Measurements from ENCODE around the gene GPR162. TPM values are rescaled to one million over a fixed set of nuclear protein-coding genes. Genes with fewer than 3 reads are reported as not detected.

Gene GPR162
- total and polyA plus RNA-seq, 12 donors = 1.1 to 42.6 (median 5.1) TPM

- peak overlapping the region; percentile 39 to 98 (median 97) for H3K27ac ChIP-seq
- H3K4me3 ChIP-seq = peak overlapping the region in 3 of 4 donors; percentile 31 to 93 (median 74)
- H3K9me3 ChIP-seq (replicated peaks in 1 of 3) = no peaks in the 10 kb centered on the region
- peaks cover 0 to 71% of the 10 kb centered on the region in 2 donors for H3K36me3 ChIP-seq (replicated peaks in 1 of 2)
- intact Hi-C loops (cut with DNase I) = no loop called here
- 1 to 5% (median 2%) methylated on average over 13 to 33 of the region's 33 CpGs for WGBS, 4 donors
- peaks cover 28 to 43% of the 10 kb centered on the region in 2 donors for H3K4me1 ChIP-seq (replicated peaks in 1 of 2)
- TF ChIP-seq POLR2A (IDR thresholded peaks at IDR 0.05) (no peak), CTCF (IDR thresholded peaks at IDR 0.05) (no peak)
- DNase-seq = peak; percentile 58 to 74 (median 72)
- no peaks in the 10 kb centered on the region for H3K27me3 ChIP-seq
Measured at GRCh38 chr12:6866920-6867412, 45.3 kb downstream of the GPR162 start.

GRCh38 chr12:6867413-6868210 lies 46.0 kb downstream of the GPR162 start, which contains the start of gene TPI1:
TPI1 (plus strand) TSS chr12:6867531; CDS start chr12:6867567, 36 bp downstream.
- 0 to 1% (median 0%) methylated on average over 19 to 86 of the region's 86 CpGs for WGBS, 4 donors
- H3K4me3 ChIP-seq = peak within 1 kb of the TSS; percentile 57 to 93 (median 73)
- peaks cover 31 to 50% of the 10 kb centered on the region in 2 donors for H3K4me1 ChIP-seq (replicated peaks in 1 of 2)
- peak within 1 kb of the TSS; percentile 97 to 98 (median 97) for H3K27ac ChIP-seq
- no peaks in the 10 kb centered on the region for H3K9me3 ChIP-seq (replicated peaks in 1 of 3)
- intact Hi-C loops (cut with DNase I) = no loop called here
- H3K36me3 ChIP-seq (replicated peaks in 1 of 2) = peaks cover 0 to 64% of the 10 kb centered on the region in 2 donors
- TF ChIP-seq POLR2A (IDR thresholded peaks at IDR 0.05) = peak; percentile 97 to 98
- TF ChIP-seq CTCF (IDR thresholded peaks at IDR 0.05) = peak in 1 of 6 experiments; percentile 1
- peak; percentile 82 to 92 (median 89) for DNase-seq
- H3K27me3 ChIP-seq = no peaks in the 10 kb centered on the region

GRCh38 chr12:6868211-6869048 lies 46.8 kb downstream of the GPR162 start:
- Histone ChIP-seq H3K27ac (peak overlapping the region; percentile 97 to 98 (median 97)), H3K27me3 (no peaks in the 10 kb centered on the region), H3K36me3 (replicated peaks in 1 of 2) (peaks cover 0 to 56% of the 10 kb centered on the region in 2 donors), H3K9me3 (replicated peaks in 1 of 3) (no peaks in the 10 kb centered on the region), H3K4me1 (replicated peaks in 1 of 2) (peaks cover 31 to 50% of the 10 kb centered on the region in 2 donors), H3K4me3 (peak overlapping the region; percentile 57 to 93 (median 73))
- WGBS, 4 donors = 3 to 9% (median 7%) methylated on average over 16 to 22 of the region's 22 CpGs
- peak in 1 of 7 donors; percentile 57 for DNase-seq
- intact Hi-C loops (cut with DNase I) = no loop called here
- TF ChIP-seq POLR2A (IDR thresholded peaks at IDR 0.05) (no peak), CTCF (IDR thresholded peaks at IDR 0.05) (no peak)
